Activated CD8-positive, alpha-beta T cell treated with anti-CD3 and anti-CD28 coated beads for 36 hours (primary cell): ENCODE measurements around the gene DMRTA2. TPM values are rescaled to one million over a fixed set of nuclear protein-coding genes. Genes with fewer than 3 reads are reported as not detected.

ENCODE experiments used
- ATAC-seq: fragments of 200-7000 bp; cut with Tn5 transposase; one replicate; pipeline ENCODE4 v1.10.0; 2021; ENCODE audit warnings: mild to moderate bottlenecking, moderate library complexity
- CTCF ChIA-PET: fragments of 350-600 bp; sonication (Branson Sonifier 250); formaldehyde crosslinking; loops from one replicate; lab custom pipeline; 2021; ENCODE audit warnings: antibody characterized with exemption; lab: Charles Lee
- POLR2A ChIA-PET: fragments of 350-600 bp; sonication (Branson Sonifier 250); formaldehyde crosslinking; loops from one replicate; lab custom pipeline; 2021; ENCODE audit warnings: antibody characterized with exemption; lab: Charles Lee
- DNase-seq: peaks from one replicate; pipeline ENCODE4 v3.0.0-alpha.2; 2020
- H3K27ac Mint-ChIP-seq: one replicate; pipeline ENCODE4 v1.8.0; 2021; ENCODE audit warnings: mild to moderate bottlenecking, mixed read lengths
- H3K27me3 Mint-ChIP-seq: one replicate; pipeline ENCODE4 v1.8.0; 2021; ENCODE audit warnings: mixed read lengths
- H3K36me3 Mint-ChIP-seq: one replicate; pipeline ENCODE4 v1.8.0; 2021; ENCODE audit warnings: low read depth, mixed read lengths
- H3K4me1 Mint-ChIP-seq: one replicate; pipeline ENCODE4 v1.8.0; 2021; ENCODE audit warnings: low read depth, mixed read lengths
- H3K4me3 Mint-ChIP-seq: one replicate; pipeline ENCODE4 v1.8.0; 2021; ENCODE audit warnings: mild to moderate bottlenecking, moderate library complexity, mixed read lengths
- H3K9me3 Mint-ChIP-seq: one replicate; pipeline ENCODE4 v1.8.0; 2021; ENCODE audit warnings: mixed read lengths
- intact Hi-C: fragments of 100-400 bp; cut with micrococcal nuclease; formaldehyde crosslinking; loops from one replicate; pipeline ENCODE4 v1.10.0; 2022
- total RNA-seq, 2 experiments: library from RNA; stranded (reverse); gene quantifications; one replicate each; pipeline ENCODE4 v1.2.3, GENCODE V29; 2021
- TF ChIP-seq, protein P1 (sequence below): fragments of 200-600 bp; IDR thresholded peaks from one replicate; pipeline ENCODE4 v1.8.0; 2022; ENCODE audit warnings: antibody characterized with exemption, mild to moderate bottlenecking

Gene DMRTA2
- total RNA-seq, 2 experiments from 2014 or later, result not detected

DNA sequence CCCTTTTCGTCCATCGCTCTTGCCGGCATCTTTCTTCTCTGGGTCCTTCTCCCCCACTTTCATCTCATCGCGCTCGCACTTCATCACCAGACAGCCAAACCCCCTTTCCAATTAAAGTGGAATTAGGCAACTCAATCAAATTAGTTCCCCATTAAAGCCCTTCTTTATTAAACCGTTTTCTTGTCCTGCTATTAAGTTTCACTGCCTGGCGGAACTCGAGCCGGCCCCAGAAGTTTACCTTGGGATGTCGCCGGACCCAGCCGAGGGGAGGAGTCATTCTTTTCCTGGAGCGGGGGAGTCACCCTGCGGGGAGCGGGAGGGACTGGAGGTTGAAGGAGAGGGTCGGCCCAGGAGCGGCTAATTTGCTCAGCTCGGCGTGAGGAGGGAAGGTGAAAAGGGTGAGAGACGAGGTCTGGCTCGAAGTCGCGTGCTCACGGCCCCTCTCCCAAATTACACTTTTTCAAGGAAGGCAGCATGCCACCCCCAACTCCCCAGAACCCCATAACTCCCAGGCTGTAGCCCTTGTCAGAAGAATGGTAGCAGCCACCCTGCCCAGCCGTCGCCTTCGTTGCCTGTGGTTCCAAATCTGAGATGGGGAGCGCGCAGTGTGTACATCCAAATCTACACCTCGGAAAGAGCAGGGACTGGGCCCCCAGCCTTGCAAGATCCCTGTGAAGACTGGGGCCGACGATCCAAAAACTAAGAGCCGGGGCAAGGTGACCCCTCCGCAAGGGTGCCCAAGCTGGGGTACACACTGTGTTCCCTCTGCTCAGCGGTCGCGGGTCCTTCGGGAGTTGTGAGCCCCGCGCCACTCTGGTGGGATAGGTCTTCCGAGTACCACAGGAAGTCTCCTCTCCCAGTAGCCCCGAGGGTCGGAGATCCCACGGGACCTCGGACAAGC lies 6.4 kb downstream of the DMRTA2 start:
- peaks cover 2% of the 10 kb centered on the region for H3K9me3 Mint-ChIP-seq
- no peak for DNase-seq

GRCh38 chr1:50416150-50416527 lies 7.1 kb downstream of the DMRTA2 start:
- DNase-seq (no peak), ATAC-seq (no peak)
- no peak overlapping the region for H3K27ac Mint-ChIP-seq
- peaks cover 22% of the 10 kb centered on the region for H3K4me1 Mint-ChIP-seq
- intact Hi-C loops, result no loop called here
- H3K9me3 Mint-ChIP-seq, result peaks cover 2% of the 10 kb centered on the region
- peaks cover 64% of the 10 kb centered on the region for H3K27me3 Mint-ChIP-seq
- no peak overlapping the region for H3K4me3 Mint-ChIP-seq
- POLR2A ChIA-PET, result no interaction called here
- H3K36me3 Mint-ChIP-seq, result no peaks in the 10 kb centered on the region
- CTCF ChIA-PET, result no interaction called here
- TF ChIP-seq, protein P1, sequence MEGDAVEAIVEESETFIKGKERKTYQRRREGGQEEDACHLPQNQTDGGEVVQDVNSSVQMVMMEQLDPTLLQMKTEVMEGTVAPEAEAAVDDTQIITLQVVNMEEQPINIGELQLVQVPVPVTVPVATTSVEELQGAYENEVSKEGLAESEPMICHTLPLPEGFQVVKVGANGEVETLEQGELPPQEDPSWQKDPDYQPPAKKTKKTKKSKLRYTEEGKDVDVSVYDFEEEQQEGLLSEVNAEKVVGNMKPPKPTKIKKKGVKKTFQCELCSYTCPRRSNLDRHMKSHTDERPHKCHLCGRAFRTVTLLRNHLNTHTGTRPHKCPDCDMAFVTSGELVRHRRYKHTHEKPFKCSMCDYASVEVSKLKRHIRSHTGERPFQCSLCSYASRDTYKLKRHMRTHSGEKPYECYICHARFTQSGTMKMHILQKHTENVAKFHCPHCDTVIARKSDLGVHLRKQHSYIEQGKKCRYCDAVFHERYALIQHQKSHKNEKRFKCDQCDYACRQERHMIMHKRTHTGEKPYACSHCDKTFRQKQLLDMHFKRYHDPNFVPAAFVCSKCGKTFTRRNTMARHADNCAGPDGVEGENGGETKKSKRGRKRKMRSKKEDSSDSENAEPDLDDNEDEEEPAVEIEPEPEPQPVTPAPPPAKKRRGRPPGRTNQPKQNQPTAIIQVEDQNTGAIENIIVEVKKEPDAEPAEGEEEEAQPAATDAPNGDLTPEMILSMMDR, result no peak

More for the DNA sequence above, 6.4 kb downstream of the DMRTA2 start:
- POLR2A ChIA-PET, result no interaction called here
- TF ChIP-seq, protein P1, result no peak
- Mint-ChIP-seq H3K36me3 (peaks cover 2% of the 10 kb centered on the region), H3K27me3 (peaks cover 69% of the 10 kb centered on the region), H3K27ac (no peak overlapping the region), H3K4me1 (peaks cover 26% of the 10 kb centered on the region), H3K4me3 (no peak overlapping the region)
- no peak for ATAC-seq
- CTCF ChIA-PET, result no interaction called here
- intact Hi-C loops, result no loop called here

- POLR2A ChIA-PET, result no interaction called here
- no peak for ATAC-seq
- no peak for DNase-seq
- H3K4me3 Mint-ChIP-seq, result no peak overlapping the region
- H3K36me3 Mint-ChIP-seq, result no peaks in the 10 kb centered on the region
- TF ChIP-seq, protein P1, result no peak
- H3K27me3 Mint-ChIP-seq, result peaks cover 66% of the 10 kb centered on the region
- intact Hi-C loops, result no loop called here
- H3K9me3 Mint-ChIP-seq, result peaks cover 2% of the 10 kb centered on the region
- no peak overlapping the region for H3K27ac Mint-ChIP-seq
- peaks cover 21% of the 10 kb centered on the region for H3K4me1 Mint-ChIP-seq
- CTCF ChIA-PET, result interaction anchor here (1.3 kb wide), 1 partner anchor 8 kb away, joined by 3 read pairs; no protein-coding TSS in a partner anchor
These were observed 7.8 kb downstream of the DMRTA2 start for GRCh38 chr1:50415235-50416149.

DNA sequence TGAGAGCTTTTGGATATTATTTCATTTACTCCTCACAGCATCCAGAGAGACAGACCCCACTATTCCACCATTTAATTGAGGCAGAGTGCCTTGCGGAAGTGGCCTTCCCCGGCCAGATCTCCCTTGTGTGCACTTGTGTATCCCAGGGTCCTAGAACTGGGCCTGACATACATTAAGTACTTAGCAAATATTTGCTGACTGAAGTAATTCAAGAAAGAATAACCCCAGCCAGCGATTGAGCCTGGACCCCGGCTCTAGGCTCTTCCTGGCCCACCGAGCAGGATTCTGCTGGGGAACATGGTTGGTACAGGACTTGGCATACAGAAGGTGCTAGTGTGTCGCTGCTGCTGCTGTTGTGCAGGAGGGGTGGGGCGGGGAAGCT lies 8.4 kb downstream of the DMRTA2 start:
- intact Hi-C loops, result no loop called here
- Mint-ChIP-seq H3K4me3 (no peak overlapping the region), H3K27ac (no peak overlapping the region), H3K9me3 (peaks cover 2% of the 10 kb centered on the region), H3K36me3 (no peaks in the 10 kb centered on the region), H3K4me1 (peaks cover 16% of the 10 kb centered on the region), H3K27me3 (peaks cover 66% of the 10 kb centered on the region)
- TF ChIP-seq, protein P1, result no peak
- ATAC-seq (no peak), DNase-seq (no peak)
- ChIA-PET CTCF (interaction anchor here (1.3 kb wide), 1 partner anchor 9 kb away, joined by 3 read pairs; no protein-coding TSS in a partner anchor), POLR2A (no interaction called here)
